ENCODE measurements around the gene NUPR2.

DNA sequence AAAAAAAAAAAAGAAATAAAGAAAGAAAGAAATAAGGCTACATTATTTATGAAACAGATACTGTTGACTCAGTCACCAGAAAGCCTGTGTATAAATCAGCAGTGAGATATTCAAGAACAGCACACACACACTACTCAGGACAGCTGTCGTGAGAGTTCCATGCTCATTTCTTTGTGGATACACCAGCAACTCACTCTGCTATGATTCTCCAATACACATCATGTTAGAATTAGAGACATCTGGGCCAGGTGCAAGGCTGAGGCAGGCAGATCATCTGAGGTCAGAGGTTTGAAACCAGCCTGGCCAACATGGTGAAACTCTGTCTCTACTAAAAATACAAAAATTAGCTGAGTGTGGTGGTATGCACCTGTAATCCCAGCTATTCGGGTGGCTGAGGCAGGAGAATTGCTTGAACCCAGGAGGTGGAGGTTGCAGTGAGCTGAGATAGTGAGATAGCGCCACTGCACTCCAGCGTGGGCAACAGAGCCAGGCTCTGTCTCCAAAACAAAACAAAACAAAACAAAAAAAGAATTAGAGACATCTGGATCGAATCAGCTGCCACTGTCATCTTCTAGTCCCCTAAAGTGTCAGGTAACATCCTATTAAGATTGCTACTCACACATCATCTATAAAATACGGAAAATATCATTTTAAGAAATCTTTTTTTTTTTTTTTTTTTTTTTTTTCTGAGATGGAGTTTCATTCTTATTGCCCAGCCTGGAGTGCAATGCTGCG is 11.2 kb upstream of the NUPR2 start:
- TF ChIP-seq MAX (IDR thresholded peaks at IDR 0.05; ENCODE audit: low read depth, low read length), result no peak
- TF ChIP-seq, protein P1, sequence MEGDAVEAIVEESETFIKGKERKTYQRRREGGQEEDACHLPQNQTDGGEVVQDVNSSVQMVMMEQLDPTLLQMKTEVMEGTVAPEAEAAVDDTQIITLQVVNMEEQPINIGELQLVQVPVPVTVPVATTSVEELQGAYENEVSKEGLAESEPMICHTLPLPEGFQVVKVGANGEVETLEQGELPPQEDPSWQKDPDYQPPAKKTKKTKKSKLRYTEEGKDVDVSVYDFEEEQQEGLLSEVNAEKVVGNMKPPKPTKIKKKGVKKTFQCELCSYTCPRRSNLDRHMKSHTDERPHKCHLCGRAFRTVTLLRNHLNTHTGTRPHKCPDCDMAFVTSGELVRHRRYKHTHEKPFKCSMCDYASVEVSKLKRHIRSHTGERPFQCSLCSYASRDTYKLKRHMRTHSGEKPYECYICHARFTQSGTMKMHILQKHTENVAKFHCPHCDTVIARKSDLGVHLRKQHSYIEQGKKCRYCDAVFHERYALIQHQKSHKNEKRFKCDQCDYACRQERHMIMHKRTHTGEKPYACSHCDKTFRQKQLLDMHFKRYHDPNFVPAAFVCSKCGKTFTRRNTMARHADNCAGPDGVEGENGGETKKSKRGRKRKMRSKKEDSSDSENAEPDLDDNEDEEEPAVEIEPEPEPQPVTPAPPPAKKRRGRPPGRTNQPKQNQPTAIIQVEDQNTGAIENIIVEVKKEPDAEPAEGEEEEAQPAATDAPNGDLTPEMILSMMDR (IDR thresholded peaks at IDR 0.05; ENCODE audit: low read depth, low read length), result no peak
- TF ChIP-seq POLR2A (IDR thresholded peaks at IDR 0.05; ENCODE audit: extremely low read depth, insufficient read length), result no peak

Measured in NB4 (cell line).